ENCODE data around the gene AMBRA1.

DNA sequence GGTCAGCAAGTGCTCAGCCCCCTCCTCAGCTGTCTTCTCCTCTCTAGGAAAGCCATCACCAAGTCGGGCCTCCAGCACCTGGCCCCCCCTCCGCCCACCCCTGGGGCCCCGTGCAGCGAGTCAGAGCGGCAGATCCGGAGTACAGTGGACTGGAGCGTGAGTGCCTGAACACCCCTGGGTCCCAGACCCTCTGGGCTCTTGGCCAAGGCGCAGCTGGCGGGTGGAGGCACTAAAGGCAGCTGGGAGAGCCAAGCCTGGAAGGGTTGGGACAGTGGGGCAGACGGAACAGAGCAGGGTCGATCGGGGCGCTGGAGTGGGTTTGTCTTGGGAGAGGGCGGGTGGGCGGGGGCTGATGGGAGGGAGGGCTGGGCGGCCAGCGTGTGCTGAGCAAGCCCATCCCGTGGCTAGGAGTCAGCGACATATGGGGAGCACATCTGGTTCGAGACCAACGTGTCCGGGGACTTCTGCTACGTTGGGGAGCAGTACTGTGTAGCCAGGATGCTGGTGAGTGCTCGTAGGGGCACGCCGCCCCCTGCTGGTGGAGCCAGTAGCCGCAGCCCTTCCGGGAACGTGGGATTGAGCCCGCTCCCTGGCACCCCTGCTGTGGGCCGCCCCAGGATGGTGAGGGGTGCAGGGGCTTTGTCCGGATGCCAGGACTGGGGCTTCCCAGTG is 226.4 kb downstream of the AMBRA1 start:
- TF ChIP-seq, protein P1, sequence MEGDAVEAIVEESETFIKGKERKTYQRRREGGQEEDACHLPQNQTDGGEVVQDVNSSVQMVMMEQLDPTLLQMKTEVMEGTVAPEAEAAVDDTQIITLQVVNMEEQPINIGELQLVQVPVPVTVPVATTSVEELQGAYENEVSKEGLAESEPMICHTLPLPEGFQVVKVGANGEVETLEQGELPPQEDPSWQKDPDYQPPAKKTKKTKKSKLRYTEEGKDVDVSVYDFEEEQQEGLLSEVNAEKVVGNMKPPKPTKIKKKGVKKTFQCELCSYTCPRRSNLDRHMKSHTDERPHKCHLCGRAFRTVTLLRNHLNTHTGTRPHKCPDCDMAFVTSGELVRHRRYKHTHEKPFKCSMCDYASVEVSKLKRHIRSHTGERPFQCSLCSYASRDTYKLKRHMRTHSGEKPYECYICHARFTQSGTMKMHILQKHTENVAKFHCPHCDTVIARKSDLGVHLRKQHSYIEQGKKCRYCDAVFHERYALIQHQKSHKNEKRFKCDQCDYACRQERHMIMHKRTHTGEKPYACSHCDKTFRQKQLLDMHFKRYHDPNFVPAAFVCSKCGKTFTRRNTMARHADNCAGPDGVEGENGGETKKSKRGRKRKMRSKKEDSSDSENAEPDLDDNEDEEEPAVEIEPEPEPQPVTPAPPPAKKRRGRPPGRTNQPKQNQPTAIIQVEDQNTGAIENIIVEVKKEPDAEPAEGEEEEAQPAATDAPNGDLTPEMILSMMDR (IDR thresholded peaks at IDR 0.05; ENCODE audit: insufficient read depth, low read length, poor library complexity, severe bottlenecking), result peak; percentile 57
- TF ChIP-seq EZH2phosphoT487 (conservative IDR thresholded peaks at IDR 0.05; ENCODE audit: low read length), result no peak
